Tibial nerve (tissue), 4 donors: ENCODE data around the gene HSPG2. TPM values are rescaled to one million over a fixed set of nuclear protein-coding genes. Genes with fewer than 3 reads are reported as not detected.

Source experiments
- DNase-seq, 2 donors: peaks; one replicate each; pipeline ENCODE4 v3.0.0-alpha.2; 2019; ENCODE audit warnings: low spot score in 2 of 2
- H3K27ac ChIP-seq, 4 donors: fragments of 200-600 bp; sonication (generic) in 3 of 4; one replicate each; pipeline ENCODE4 v1.5.1; 2017 to 2019; ENCODE audit warnings: mild to moderate bottlenecking in 1 of 4
- H3K27me3 ChIP-seq, 2 donors: fragments of 200-600 bp; sonication (generic) in 1 of 2; one replicate each; pipeline versions ENCODE4 v1.5.1 to v1.6.0; 2017 to 2019
- H3K36me3 ChIP-seq, 3 donors: fragments of 200-600 bp; sonication (generic); one replicate each; pipeline ENCODE4 v1.5.1; 2018 to 2019
- H3K4me1 ChIP-seq, 4 donors: fragments of 200-600 bp; sonication (generic) in 3 of 4; one replicate each; pipeline ENCODE4 v1.5.1; 2017 to 2019
- H3K4me3 ChIP-seq, 4 donors: fragments of 200-600 bp; sonication (generic) in 3 of 4; one replicate each; pipeline ENCODE4 v1.5.1; 2017 to 2019; ENCODE audit warnings: mild to moderate bottlenecking in 1 of 4, moderate library complexity in 1 of 4
- H3K9me3 ChIP-seq, 4 donors: fragments of 200-600 bp; sonication (generic) in 3 of 4; one replicate each; pipeline ENCODE4 v1.5.1; 2017 to 2019
- EP300 ChIP-seq, 2 donors: sonication (generic); formaldehyde crosslinking; IDR thresholded peaks; one replicate each; pipeline ENCODE4 v1.6.1; 2017; ENCODE audit warnings: antibody characterized with exemption in 2 of 2, mild to moderate bottlenecking in 1 of 2
- POLR2A ChIP-seq, 2 donors: fragments of 450-650 bp; IDR thresholded peaks; one replicate each; pipeline ENCODE4 v1.6.1; 2017; ENCODE audit warnings: antibody characterized with exemption in 2 of 2, mild to moderate bottlenecking in 2 of 2, moderate library complexity in 2 of 2
- WGBS, 2 donors: methylation state at CpG; one replicate each; pipeline ENCODE4 v1.1.5; 2018; 5-methylcytosine and 5-hydroxymethylcytosine counted together
- total RNA-seq, 4 donors: library from RNA; depleted of rRNA; stranded (reverse); fragments of >200 nt; gene quantifications; one replicate each; pipeline ENCODE4 v1.1.0, GENCODE V29; 2016
- TF ChIP-seq, protein P1 (sequence below), 5 experiments: fragments of 200-600 bp in 3 of 5; fragments of 450-650 bp in 2 of 5; sonication (generic) in 3 of 5; IDR thresholded peaks; one replicate each; pipeline ENCODE4 v1.5.1; 2016 to 2019; ENCODE audit warnings: antibody characterized with exemption in 5 of 5, mild to moderate bottlenecking in 3 of 5, moderate library complexity in 2 of 5

Gene HSPG2
- total RNA-seq, 4 donors from 2014 or later, result 292 to 486 (median 404) TPM

DNA sequence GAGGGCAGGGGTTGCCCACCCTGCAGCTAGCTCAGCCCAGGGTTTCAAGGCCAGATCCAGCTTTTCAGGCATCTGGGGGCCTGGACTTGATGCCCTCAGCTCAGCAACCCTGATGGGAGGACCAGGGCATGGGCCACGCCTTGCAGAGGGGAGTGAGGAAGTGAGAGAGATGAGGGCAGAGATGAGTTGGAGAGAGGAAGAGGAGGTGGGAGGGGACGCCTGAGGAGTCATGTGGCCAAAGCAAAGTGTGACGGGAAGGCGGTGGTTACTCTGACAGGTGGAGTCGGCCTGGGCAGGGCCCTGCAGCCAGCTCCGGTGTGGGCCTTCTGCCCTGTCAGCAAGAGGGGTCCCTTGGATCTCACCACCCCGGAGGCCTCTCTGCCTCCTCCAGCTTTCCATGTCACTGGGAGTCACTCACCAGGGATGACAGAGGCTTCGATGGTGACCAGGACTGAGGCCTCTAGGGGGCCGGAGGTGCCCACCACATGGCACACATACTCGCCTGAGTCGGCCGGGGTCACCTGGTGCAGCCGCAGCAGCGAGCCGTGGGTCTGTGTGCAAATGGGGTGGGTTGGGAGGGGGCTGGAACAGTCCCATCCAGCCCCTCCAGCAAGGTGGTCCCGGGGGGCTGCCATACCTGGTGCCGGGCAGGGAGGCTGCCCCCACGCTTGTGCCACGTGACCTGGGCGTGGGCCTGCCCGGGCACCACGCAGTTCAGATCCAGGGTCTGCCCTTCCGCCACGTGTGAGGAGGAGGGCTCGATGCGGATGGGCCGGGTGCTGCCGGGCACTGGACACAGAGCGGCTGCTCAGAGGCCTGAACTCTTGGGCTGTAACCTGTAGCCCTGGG lies 84.6 kb downstream of the HSPG2 start:
- 69 to 83% methylated on average over 9 to 20 of the region's 29 CpGs for WGBS, 2 donors
- TF ChIP-seq EP300 (IDR thresholded peaks at IDR 0.05), result no peak
- TF ChIP-seq, protein P1, sequence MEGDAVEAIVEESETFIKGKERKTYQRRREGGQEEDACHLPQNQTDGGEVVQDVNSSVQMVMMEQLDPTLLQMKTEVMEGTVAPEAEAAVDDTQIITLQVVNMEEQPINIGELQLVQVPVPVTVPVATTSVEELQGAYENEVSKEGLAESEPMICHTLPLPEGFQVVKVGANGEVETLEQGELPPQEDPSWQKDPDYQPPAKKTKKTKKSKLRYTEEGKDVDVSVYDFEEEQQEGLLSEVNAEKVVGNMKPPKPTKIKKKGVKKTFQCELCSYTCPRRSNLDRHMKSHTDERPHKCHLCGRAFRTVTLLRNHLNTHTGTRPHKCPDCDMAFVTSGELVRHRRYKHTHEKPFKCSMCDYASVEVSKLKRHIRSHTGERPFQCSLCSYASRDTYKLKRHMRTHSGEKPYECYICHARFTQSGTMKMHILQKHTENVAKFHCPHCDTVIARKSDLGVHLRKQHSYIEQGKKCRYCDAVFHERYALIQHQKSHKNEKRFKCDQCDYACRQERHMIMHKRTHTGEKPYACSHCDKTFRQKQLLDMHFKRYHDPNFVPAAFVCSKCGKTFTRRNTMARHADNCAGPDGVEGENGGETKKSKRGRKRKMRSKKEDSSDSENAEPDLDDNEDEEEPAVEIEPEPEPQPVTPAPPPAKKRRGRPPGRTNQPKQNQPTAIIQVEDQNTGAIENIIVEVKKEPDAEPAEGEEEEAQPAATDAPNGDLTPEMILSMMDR (IDR thresholded peaks at IDR 0.05), result no peak
- no peak for DNase-seq
- Histone ChIP-seq H3K27ac (peak overlapping the region in 1 of 4 donors; percentile 9), H3K4me1 (peaks cover 0 to 6% (median 0%) of the 10 kb centered on the region in 4 donors), H3K9me3 (no peaks in the 10 kb centered on the region), H3K36me3 (peaks cover 8 to 100% (median 29%) of the 10 kb centered on the region in 3 donors), H3K27me3 (no peaks in the 10 kb centered on the region), H3K4me3 (no peak overlapping the region)

DNA sequence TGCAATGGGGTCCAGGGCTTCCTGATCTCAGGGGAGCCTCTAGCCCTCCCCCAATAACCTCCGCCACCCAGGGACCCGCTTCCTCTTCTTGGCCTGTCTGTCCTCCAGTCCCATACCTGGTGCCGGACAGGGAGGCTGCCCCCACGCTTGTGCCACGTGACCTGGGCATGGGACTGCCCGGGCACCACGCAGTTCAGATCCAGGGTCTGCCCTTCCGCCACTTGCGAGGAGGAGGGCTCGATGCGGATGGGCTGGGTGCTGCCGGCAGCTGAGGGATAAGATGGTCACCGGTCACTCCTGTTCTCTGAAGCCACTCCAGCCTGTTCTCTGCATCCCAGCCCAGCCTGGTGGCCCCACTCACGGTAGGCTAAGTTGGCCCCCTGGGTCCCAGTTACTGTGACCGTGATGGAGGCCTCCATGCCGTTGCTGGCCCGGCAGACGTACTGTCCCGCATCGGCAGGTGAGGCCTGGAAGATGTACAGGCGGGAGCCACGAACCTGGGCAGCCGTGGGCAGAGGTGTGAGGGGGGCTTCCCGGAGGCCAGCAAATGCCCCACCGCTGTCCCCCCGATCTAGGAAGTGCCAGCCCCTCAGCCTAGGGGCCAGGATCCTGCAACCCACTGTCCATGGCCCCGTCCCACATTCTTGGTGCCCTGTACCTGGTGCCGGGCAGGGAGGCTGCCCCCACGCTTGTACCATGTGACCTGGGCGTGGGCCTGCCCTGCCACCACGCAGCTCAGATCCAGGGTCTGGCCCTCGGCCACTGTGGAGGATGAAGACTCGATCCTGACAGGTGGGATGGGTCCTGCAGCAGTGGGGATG lies 85.5 kb downstream of the HSPG2 start:
- Histone ChIP-seq H3K9me3 (no peaks in the 10 kb centered on the region), H3K4me3 (no peak overlapping the region), H3K27me3 (no peaks in the 10 kb centered on the region), H3K4me1 (no peaks in the 10 kb centered on the region), H3K27ac (peak overlapping the region in 1 of 4 donors; percentile 9), H3K36me3 (peaks cover 8 to 100% (median 31%) of the 10 kb centered on the region in 3 donors)
- DNase-seq, result no peak
- WGBS, 2 donors, result 92 to 96% methylated on average over 20 to 24 of the region's 33 CpGs
- TF ChIP-seq EP300 (IDR thresholded peaks at IDR 0.05) (no peak), POLR2A (IDR thresholded peaks at IDR 0.05) (no peak)
- TF ChIP-seq, protein P1 (IDR thresholded peaks at IDR 0.05), result no peak

DNA sequence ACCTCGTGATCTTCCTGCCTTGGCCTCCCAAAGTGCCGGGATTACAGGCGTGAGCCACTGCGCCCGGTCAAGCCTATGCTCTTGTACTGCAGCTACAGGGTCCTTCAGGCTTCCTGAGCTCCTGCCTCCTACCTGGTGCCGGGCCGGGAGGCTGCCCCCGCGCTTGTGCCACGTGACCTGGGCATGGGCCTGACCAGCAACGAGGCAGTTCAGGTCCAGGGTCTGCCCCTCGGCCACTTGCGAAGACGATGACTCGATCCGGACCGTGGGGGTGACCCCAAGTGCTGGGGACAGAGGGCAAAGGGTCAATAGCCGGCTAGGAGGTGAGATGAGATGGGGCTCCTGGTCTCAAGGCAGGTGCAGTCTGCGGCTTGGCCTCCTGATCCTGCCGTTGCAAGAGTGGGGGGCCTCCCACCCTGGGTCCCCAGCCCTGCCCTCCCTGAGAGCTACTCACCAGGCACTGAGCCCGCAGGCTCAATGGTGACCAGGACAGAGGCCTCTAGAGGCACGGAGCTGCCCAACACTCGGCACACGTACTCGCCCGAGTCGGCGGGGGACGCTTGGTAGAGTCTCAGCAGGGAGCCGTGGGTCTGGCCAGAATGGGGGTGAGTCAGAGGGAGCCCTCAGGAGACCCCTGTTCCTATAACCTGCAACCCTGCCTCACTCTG lies 87.1 kb downstream of the HSPG2 start:
- Histone ChIP-seq H3K4me1 (no peaks in the 10 kb centered on the region), H3K9me3 (no peaks in the 10 kb centered on the region), H3K27ac (no peak overlapping the region), H3K36me3 (peaks cover 11 to 100% (median 27%) of the 10 kb centered on the region in 3 donors), H3K4me3 (no peak overlapping the region), H3K27me3 (no peaks in the 10 kb centered on the region)
- DNase-seq, result no peak
- TF ChIP-seq, protein P1 (IDR thresholded peaks at IDR 0.05), result no peak
- TF ChIP-seq POLR2A (IDR thresholded peaks at IDR 0.05), result no peak
- no peak for TF ChIP-seq EP300 (IDR thresholded peaks at IDR 0.05)
- 81 to 83% methylated on average over 23 of the region's 30 CpGs for whole genome bisulfite sequencing, 2 donors

DNA sequence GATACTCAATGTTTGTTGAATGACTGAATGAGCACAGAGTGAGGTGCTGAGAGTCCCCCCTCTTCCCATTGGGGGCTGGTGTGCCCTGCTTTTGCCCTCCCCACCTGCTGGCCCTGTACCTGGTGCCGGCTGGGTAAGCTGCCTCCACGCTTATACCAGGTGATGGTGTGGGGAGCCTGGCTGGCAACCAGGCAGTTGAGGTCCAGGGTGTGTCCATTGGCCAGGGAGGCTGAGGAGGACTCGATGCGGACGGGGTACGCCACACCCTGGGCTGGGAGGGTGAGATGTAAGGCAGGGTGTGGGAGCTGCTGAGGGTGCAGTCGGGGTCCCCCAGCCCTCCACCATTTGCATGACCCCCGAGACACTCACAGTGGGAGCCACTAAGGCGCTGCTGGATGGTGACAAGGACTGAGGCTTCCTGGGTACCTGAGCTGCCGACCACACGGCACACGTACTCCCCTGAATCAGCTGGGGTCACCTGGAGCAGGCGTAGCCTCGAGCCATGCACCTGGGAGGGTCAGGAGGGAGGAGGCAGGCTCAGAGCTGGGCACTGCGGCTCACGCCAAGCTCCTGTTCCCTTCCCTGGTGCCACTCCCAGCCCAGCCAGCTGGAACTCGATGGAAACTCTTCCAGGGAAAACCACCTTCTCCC lies 88.5 kb downstream of the HSPG2 start:
- no peaks in the 10 kb centered on the region for H3K4me1 ChIP-seq
- no peaks in the 10 kb centered on the region for H3K27me3 ChIP-seq
- H3K27ac ChIP-seq, result no peak overlapping the region
- TF ChIP-seq POLR2A (IDR thresholded peaks at IDR 0.05), result no peak
- TF ChIP-seq, protein P1 (IDR thresholded peaks at IDR 0.05), result no peak
- TF ChIP-seq EP300 (IDR thresholded peaks at IDR 0.05), result no peak
- H3K9me3 ChIP-seq, result no peaks in the 10 kb centered on the region
- H3K4me3 ChIP-seq, result no peak overlapping the region
- peaks cover 14 to 100% (median 28%) of the 10 kb centered on the region in 3 donors for H3K36me3 ChIP-seq
- DNase-seq, result no peak
- 90 to 91% methylated on average over 16 of the region's 17 CpGs for WGBS, 2 donors
